Measurements from ENCODE around the gene RSF1. TPM values are rescaled to one million over a fixed set of nuclear protein-coding genes. Genes with fewer than 3 reads are reported as not detected.

Gene RSF1
- total and polyA plus RNA-seq, 2 experiments from 2014 or later = 51.2 to 188 TPM

GRCh38 chr11:77704029-77704428 is 116.5 kb downstream of the RSF1 start:
- H3K4me1 Mint-ChIP-seq = peaks cover 2% of the 10 kb centered on the region; the same call in 2 of the 3 replicates
- Histone ChIP-seq H3F3A (replicated peaks; ENCODE audit: low read depth) (no peaks in the 10 kb centered on the region), H3K79me2 (replicated peaks; ENCODE audit: insufficient read depth) (no peaks in the 10 kb centered on the region), H2AFZ (no peak overlapping the region), H3K27ac (ENCODE audit: low read depth) (no peak overlapping the region), H3K27me3 (ENCODE audit: insufficient read depth) (no peaks in the 10 kb centered on the region), H3K4me1 (ENCODE audit: insufficient read depth) (no peaks in the 10 kb centered on the region), H4K20me1 (replicated peaks; ENCODE audit: insufficient read depth) (no peaks in the 10 kb centered on the region), H3K4me3 (no peak overlapping the region), H3K9me2 (ENCODE audit: insufficient read depth) (no peaks in the 10 kb centered on the region), H3K4me2 (no peak overlapping the region), H3K36me3 (ENCODE audit: insufficient read depth) (peaks cover 5% of the 10 kb centered on the region; the same call in 1 of the 2 replicates)
- TF ChIP-seq EZH2 (IDR thresholded peaks at IDR 0.05; ENCODE audit: low read depth, unreplicated experiment) (no peak), CREB1 (CRISPR knock-in tag; IDR thresholded peaks at IDR 0.05; ENCODE audit: low read depth) (no peak), POLR2AphosphoS5 (IDR thresholded peaks at IDR 0.05; ENCODE audit: low read depth) (no peak), CTCF (conservative IDR thresholded peaks at IDR 0.05; ENCODE audit: low read depth in 2 of 2) (no peak), ZNF114 (CRISPR knock-in tag; IDR thresholded peaks at IDR 0.05) (no peak), ZNF331 (CRISPR knock-in tag; IDR thresholded peaks at IDR 0.05; ENCODE audit: low read depth) (no peak)
- no peaks in the 10 kb centered on the region for H3K27me3 Mint-ChIP-seq (ENCODE audit: insufficient read depth, low read depth, poor library complexity)
- H3K4me3 Mint-ChIP-seq = no peak overlapping the region
- ATAC-seq = no peak
- no peak overlapping the region for H3K27ac Mint-ChIP-seq
- DNase-seq (ENCODE audit: low spot score) = no peak
- H3K36me3 Mint-ChIP-seq (ENCODE audit: low read depth) = peaks cover 28% of the 10 kb centered on the region; the same call in 2 of the 3 replicates
- H3K9me3 Mint-ChIP-seq = no peaks in the 10 kb centered on the region

GRCh38 chr11:77699425-77699824 is 121.1 kb downstream of the RSF1 start:
- TF ChIP-seq CREB1 (CRISPR knock-in tag; IDR thresholded peaks at IDR 0.05; ENCODE audit: low read depth) = no peak
- TF ChIP-seq ZNF114 (CRISPR knock-in tag; IDR thresholded peaks at IDR 0.05) = no peak
- no peak for TF ChIP-seq CTCF (conservative IDR thresholded peaks at IDR 0.05; ENCODE audit: low read depth in 2 of 2)
- TF ChIP-seq ZNF462 (CRISPR knock-in tag; IDR thresholded peaks at IDR 0.05) = no peak
- no peak for TF ChIP-seq ETS1 (IDR thresholded peaks at IDR 0.05)
- TF ChIP-seq POLR2AphosphoS5 (IDR thresholded peaks at IDR 0.05; ENCODE audit: low read depth) = no peak
- Histone ChIP-seq H3K27me3 (ENCODE audit: insufficient read depth) (no peaks in the 10 kb centered on the region), H3K79me2 (replicated peaks; ENCODE audit: insufficient read depth) (no peaks in the 10 kb centered on the region), H4K20me1 (replicated peaks; ENCODE audit: insufficient read depth) (no peaks in the 10 kb centered on the region; the same call in 1 of the 2 replicates), H3K9me2 (ENCODE audit: insufficient read depth) (no peaks in the 10 kb centered on the region), H3K36me3 (ENCODE audit: insufficient read depth) (peaks cover 11% of the 10 kb centered on the region; the same call in 1 of the 2 replicates), H3K4me2 (no peak overlapping the region), H3K27ac (ENCODE audit: low read depth) (no peak overlapping the region), H3K4me3 (no peak overlapping the region), H3K4me1 (ENCODE audit: insufficient read depth) (no peaks in the 10 kb centered on the region), H2AFZ (no peak overlapping the region), H3F3A (replicated peaks; ENCODE audit: low read depth) (no peaks in the 10 kb centered on the region)
- Mint-ChIP-seq H3K4me3 (no peak overlapping the region), H3K9me3 (no peaks in the 10 kb centered on the region), H3K4me1 (no peaks in the 10 kb centered on the region; the same call in 2 of the 3 replicates), H3K27me3 (ENCODE audit: insufficient read depth, low read depth, poor library complexity) (no peaks in the 10 kb centered on the region), H3K27ac (no peak overlapping the region), H3K36me3 (ENCODE audit: low read depth) (peaks cover 50% of the 10 kb centered on the region)
- ATAC-seq (no peak), DNase-seq (ENCODE audit: low spot score) (no peak)

Data from GM23338 (cell line).